H1 (cell line): ENCODE measurements around the gene MYO1F.

Source experiments
- BACH1 ChIP-seq: IDR thresholded peaks from 2 replicates; pipeline ENCODE4 v1.6.1; 2012; ENCODE audit warnings: low read length, improper control_type of control experiment
- CBX8 ChIP-seq: fragments of 300-800, 300-1000 bp; sonication (generic); IDR thresholded peaks from 2 replicates; pipeline ENCODE4 v1.7.1; 2016; ENCODE audit warnings: low read depth, low read length, borderline replicate concordance
- POLR2A ChIP-seq, 2 experiments: IDR thresholded peaks; 1 replicate in 1 of 2; 2 replicates in 1 of 2; pipeline ENCODE4 v1.6.1; 2011; ENCODE audit warnings: low read depth in 2 of 2, low read length in 2 of 2, mild to moderate bottlenecking in 2 of 2; ENCODE audit errors: control extremely low read depth in 1 of 2
- TF ChIP-seq, protein P1 (sequence below), 3 experiments: IDR thresholded peaks; 1 replicate in 2 of 3; 2 replicates in 1 of 3; pipeline versions ENCODE4 v1.5.1 to v1.6.1; 2011; ENCODE audit warnings: low read length in 3 of 3, mild to moderate bottlenecking in 3 of 3, inconsistent platforms in 2 of 3, low read depth in 1 of 3, moderate library complexity in 1 of 3; ENCODE audit not compliant: insufficient read depth in 1 of 3; ENCODE audit errors: control extremely low read depth in 1 of 3

DNA sequence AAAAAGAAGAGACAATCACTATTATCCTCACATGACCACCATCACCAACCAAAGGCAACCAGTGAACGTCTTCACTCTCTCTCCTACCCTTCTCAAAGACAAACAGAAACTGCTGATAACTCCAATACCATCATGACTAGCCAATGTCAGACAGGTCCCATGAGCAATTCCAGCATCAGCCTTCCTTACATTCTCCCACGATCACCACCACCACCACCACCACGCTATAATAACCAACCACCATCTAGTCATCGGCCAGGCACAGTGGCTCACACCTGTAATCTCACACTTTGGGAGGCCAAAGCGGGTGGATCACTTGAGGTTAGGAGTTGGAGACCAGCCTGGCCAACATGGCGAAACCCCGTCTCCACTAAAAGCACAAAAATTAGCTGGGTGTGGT is 3.9 kb downstream of the MYO1F start:
- TF ChIP-seq POLR2A (IDR thresholded peaks at IDR 0.05; ENCODE audit: control extremely low read depth in 1 of 2, low read depth in 2 of 2, low read length in 2 of 2) (no peak), BACH1 (no peak), CBX8 (no peak)
- TF ChIP-seq, protein P1, sequence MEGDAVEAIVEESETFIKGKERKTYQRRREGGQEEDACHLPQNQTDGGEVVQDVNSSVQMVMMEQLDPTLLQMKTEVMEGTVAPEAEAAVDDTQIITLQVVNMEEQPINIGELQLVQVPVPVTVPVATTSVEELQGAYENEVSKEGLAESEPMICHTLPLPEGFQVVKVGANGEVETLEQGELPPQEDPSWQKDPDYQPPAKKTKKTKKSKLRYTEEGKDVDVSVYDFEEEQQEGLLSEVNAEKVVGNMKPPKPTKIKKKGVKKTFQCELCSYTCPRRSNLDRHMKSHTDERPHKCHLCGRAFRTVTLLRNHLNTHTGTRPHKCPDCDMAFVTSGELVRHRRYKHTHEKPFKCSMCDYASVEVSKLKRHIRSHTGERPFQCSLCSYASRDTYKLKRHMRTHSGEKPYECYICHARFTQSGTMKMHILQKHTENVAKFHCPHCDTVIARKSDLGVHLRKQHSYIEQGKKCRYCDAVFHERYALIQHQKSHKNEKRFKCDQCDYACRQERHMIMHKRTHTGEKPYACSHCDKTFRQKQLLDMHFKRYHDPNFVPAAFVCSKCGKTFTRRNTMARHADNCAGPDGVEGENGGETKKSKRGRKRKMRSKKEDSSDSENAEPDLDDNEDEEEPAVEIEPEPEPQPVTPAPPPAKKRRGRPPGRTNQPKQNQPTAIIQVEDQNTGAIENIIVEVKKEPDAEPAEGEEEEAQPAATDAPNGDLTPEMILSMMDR (IDR thresholded peaks at IDR 0.05; ENCODE audit: control extremely low read depth in 1 of 3, insufficient read depth in 1 of 3, low read depth in 1 of 3, low read length in 3 of 3) = no peak
